Endothelial cell of umbilical vein (primary cell): ENCODE data around the gene LOXHD1.

ENCODE experiments used
- EZH2 ChIP-seq: IDR thresholded peaks from 2 replicates; pipeline ENCODE4 v1.6.1; 2012; ENCODE audit warnings: borderline replicate concordance, low read depth, mild to moderate bottlenecking, moderate library complexity, low read length, inconsistent platforms; ENCODE audit not compliant: severe bottlenecking
- POLR2A ChIP-seq: IDR thresholded peaks from 2 replicates; pipeline ENCODE4 v1.6.1; 2012; ENCODE audit warnings: low read depth, mild to moderate bottlenecking, control low read depth, low read length

DNA sequence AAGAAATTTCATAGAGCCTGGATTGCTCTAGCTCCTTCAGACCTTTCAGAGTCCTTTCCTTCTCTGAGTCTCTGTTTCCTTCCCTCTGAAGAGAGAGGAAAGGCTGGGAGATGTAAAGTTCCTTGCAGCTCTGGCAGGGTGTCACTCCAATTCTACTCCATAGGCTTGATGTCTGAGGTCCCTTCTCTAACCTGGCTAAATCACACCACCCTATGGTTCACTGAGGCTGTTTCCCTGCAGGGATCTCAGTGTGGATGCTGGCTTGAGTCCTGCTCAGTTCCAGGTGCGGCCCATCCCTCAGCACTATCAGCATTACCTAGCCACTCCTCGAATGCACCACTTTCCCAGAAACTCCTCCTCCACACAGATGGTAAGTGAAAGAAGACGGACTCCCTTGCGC is 209.7 kb downstream of the LOXHD1 start:
- TF ChIP-seq EZH2 (no peak), POLR2A (no peak)
